Measurements from ENCODE around the gene HIRA.

Gene HIRA

DNA sequence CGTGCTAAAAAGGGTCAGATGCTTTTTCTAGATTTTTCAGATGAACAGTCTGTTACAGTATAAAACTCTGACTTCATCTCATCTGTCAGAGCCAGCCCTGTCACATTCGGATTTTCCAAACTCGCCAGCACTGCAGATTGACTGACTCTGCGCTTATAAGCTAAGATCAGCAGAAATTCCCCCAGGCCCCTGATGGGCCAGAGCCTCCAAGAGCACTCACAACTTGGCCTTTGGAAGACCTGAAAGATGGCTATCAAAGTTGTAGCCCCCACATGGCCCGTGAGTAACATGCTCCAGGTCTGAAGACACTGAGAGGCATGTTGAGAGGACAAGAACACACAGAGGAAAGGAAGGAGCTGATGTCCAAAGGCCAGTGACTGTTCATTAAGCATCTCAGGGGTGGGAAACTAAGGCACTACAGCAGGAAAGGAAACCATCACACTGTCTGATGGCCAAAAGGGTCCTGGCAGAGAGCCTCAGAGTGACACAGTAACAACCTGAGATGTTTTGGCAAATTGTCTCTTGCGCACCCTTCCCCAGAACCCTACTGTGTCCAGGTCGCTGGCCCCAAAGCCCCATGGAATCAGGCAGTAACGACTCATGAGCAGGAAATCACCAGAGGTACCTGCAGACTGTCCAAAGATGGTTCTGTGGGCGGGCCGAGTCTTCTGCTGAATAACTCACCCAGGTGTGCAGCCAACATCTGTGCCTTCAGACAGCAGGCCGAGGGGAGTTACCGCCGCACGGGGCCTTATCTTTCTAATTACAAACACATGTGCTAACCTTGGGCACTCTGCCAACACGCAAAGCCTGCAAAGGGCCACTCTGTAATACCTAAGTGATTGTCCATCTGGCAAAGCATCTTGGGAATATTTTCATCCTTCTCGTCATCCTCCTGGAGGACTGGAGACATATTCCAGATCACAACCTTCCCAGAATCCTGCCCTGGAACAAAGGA lies 23.6 kb downstream of the HIRA start:
- DNase-seq = no peak

DNA sequence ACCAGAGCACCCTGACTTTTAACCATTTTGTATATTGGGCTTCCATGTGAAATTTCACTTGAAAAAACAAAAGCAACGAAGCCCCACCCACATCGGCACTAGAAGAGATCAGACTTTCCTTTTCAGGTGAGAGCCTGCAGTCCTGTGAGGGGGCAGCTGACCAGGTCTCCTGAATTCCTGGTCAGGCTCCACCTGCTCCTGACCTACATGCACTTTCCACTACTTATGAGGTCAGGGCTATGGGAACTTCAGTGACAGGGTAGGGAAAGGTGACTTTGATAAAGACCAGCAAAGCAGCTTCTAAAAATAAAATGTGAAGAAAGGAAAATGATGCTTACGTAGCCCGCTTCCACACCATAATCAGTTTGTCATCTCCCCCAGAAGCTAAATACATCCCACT lies 24.7 kb downstream of the HIRA start:
- DNase-seq = no peak

DNA sequence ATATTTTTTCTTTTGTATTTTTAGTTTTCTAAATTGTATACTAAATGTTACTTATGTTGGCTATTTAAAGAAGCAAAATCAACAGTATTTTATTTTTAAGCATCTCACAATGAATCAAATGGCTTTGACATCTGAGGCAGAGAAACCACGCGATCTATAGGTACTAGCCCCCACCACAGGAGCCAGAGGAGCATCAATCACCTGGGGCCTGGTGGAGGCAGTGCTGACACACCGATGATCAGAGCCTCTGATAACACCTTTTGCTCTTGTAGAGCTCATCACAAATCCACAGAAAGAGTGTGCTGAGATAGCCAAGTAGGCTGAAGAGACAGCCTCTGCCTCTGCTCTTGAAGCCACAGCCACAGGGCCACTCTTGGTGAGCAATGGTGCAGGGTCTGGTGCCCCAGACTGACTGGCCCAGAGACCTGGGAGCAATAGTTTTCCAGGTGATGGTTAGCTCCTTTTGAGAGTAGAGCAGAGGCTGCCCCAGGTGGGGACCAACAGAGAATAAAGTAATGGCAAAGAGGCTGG lies 25.2 kb downstream of the HIRA start:
- DNase-seq = no peak

DNA sequence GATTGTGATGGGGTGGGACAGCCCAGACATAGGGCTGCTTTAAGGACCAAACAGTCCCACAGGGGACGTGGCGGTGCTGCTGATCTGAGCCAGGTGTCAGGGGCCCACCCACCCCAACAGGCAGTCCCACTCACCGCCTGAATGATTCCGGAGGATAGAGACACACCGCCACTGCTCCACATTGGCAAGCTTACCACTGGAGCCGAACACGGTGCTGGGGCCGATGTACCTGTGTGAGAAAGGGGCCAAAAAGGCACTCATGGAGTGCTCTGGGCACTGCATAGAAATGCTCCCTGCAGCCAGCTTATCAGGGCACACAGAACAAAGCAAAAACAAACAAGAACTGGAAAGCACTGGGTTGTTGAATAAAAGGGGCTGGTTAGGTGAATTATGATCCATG lies 25.9 kb downstream of the HIRA start:
- no peak for DNase-seq

DNA sequence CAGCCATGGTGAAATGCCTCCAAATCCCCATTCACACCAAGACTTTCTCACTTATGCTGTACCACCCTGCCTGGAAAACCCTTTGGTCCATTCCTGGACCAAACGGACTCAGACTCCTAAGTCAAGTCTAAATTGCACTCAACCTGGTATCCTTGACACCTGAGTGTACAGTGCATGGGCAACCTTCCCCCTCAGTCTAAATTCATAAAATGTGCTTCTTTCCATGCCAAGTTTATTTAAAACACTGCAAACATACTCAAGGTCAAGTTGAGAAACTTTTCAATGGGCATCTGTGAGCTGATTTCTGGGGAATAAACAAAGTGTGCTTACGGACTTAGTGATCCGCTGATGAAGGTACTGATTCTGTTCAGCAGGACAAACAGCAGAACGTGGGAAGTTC lies 26.4 kb downstream of the HIRA start:
- no peak for DNase-seq

DNA sequence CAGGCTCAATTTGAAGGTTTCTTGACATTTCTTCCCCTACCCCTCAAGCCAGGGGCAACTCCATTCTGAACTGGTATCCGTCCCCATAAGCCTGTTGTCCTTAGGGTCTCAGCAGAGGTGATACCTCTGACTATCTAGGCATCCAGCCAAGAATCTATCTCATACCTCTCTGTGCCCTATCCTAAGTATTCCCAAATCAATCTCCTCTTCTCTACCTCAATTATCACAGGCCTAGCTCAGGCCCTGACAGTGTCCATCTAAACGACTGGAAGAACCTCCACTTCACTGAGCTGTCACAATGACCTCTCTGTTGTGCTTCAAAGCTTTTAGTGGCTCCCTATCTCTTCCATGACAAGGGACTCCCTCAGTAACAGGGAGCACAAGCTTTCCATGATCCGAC lies 26.9 kb downstream of the HIRA start:
- DNase-seq = no peak

DNA sequence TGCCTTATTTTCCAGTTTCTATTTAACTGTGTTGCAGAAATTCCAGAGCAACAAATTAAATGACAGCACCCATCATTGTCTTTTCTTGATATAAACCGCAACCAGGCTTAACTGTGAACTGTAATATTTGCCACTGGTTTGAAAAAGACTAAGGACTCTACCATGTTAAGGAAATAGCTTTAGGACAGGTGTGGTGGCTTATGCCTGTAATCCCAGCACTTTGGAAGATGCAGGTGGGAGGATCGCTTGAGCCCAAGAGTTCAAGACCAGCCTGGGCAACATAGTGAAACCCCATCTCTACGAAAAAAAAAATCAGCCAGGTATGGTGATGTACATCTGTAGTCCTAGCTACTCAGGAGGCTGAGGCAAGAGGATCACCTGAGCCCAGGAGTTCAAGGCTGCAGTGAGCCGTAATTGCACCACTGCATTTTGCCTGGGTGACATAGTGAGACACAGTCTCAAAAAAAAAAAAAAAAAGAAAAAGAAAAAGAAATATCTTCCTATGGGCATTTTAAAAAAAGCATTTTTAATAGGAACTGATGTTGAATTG lies 28.8 kb downstream of the HIRA start:
- DNase-seq = no peak

DNA sequence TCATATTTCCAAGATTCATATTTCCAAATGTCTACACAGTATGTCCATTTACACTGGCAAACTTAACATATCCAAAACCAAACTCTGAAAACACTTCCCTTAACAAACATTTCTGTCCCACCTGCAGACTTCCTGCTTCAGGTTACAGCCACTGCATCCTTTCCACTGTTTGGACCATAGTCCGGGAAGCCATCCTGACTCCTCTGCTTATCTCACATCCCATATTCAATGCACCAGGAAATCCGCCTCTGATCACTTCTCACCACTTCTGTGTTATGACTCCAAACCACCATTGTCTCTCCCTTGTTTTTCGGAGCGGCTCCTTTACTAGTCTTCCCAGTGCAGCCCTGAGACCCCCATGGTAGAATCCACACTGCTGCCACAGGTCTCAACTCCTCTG lies 30.1 kb downstream of the HIRA start:
- DNase-seq = no peak

DNA sequence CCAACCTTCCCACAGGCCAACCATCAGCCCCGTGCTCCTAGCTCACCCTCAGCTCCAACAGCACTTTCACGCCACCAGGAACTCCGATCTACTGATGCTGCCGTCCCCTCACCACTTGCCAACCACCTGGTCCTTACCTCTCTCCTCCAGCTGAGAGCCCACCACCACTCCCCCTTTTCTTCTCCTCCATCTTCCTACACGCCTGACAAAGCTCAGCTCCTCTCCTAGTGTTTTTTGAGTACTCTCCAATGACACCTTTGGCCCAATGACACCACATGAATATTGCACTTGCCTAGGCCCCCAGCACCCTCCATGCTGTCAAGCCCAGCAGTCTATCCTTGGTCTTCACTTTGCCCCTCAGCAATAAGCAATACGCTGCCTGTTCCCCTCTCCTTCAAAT lies 30.7 kb downstream of the HIRA start:
- no peak for DNase-seq

DNA sequence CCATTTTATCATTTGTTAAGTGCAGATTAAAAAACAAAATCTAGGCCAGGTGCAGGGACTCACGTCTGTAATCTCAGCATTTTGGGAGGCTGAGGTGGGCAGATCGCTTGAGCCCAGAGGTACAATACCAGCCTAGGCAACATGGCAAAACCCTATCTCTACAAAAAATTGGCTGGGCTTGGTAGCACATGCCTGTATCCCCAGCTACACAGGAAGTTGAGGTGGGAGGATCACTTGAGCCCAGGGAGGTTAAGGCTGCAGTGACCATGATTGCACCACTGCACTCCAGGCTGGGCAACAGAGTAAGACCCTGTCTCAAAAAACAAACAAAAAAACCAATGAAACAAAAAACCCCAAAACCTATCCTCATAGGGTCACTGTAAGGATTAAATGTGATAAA lies 32.9 kb downstream of the HIRA start:
- DNase-seq = no peak

DNA sequence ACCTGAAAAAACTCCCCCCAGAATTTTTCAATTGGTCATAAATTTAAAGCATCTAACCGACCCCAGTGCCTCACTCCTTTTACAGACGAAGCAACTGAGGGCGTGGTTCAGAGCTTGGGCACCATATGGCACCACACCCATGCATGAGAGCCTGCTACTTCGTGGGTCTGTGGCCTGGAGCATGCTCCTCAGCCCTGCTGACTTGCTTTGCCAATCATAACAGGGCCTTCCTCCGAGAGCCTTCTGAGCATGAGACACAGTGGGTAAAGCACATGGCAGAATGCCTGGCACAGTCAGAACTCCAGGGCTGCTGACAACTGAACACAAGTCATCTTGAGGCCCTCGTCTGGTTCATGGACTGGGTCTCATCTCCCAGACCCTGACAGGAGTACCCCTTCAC lies 33.3 kb downstream of the HIRA start:
- no peak for DNase-seq

DNA sequence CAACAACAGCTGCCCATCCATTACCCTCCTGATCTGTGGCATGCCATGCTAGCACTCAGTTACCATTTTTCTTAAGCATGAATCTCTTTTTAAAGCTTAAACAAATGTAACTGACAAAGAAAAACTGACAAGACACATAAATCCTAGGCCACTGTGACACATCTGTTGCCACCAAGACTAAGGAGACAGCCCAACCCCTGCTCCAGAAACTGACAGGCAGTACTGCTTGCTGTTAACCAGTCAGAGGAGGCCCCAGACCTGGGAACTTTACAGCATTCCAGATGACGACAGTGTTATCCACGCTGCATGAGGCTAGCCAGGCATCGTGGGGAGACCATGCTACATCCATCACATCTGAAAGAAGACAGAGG lies 33.8 kb downstream of the HIRA start:
- no peak for DNase-seq

DNA sequence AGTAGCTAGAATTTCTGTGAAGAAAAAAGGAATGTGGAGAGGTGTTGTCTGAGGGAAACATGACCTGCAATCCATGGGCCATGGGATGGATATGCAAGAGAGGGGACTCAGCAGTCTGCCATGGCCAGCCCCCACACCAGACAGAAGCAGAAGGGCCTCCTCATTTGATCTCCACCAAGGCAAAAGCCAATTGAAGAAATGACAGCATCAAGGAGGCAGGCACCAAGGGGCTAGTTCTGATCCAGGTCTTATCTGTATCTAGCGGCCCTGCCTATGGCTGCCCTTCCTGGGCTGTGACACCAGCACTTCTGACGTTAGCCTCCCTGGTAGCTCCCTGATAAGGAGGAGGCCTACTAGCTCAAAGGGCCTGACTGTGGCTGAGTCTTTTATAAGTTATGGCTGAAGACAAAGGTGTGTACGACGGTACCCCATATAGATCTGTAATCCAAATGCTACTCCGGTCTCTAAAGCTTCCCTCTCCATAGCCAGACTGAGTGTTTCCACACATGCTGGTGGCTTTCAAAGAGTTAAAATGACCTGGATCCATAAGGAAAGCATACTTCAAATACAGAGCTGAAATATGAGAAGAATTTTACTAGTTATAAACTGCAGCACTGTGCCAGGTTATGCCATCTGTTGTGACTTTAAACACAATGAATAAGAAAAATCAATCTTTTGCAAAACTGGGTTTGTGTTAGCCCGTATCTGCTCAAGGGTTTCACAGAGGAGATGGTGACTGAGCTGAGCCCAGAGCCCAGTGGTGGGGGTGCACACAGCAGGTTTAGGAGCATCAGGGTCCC lies 34.4 kb downstream of the HIRA start:
- no peak for DNase-seq

DNA sequence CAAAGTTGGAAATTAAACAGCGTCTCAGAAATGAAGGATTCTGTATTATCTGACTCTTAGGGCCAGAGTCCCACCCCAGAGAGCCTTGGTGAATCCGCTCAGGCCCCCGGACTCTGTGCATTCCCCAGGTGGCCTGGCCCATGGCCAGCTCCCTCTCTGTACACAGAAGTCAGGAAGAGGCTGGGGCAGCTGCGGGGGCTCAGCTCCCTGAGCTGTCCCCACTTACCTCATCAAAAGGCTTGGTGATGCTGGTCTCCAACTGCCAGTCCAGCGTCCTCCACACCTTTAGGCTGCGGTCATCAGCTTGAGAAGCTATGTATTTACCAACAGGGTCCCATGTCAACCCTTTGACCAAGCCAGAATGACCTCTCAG lies 35.0 kb downstream of the HIRA start:
- DNase-seq = no peak

DNA sequence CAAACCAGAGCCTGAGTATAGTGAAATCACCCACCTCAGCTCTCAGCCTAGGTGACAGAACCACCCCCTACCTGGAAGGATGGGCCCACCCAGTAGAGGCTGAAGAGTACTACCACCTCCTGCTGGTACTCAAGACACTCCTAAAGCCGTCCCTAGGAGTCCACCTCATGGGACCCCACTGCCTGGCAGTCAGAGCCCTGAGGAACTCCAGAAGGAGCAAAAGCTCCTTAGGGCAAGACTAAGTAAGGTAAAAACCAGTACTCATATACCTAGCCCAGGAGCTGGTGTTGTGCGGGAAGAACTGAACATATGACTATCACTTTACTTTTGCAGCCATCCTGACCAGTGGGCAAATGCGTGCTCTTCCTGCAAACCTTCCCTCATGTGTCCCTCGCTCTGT lies 36.3 kb downstream of the HIRA start:
- no peak for DNase-seq

DNA sequence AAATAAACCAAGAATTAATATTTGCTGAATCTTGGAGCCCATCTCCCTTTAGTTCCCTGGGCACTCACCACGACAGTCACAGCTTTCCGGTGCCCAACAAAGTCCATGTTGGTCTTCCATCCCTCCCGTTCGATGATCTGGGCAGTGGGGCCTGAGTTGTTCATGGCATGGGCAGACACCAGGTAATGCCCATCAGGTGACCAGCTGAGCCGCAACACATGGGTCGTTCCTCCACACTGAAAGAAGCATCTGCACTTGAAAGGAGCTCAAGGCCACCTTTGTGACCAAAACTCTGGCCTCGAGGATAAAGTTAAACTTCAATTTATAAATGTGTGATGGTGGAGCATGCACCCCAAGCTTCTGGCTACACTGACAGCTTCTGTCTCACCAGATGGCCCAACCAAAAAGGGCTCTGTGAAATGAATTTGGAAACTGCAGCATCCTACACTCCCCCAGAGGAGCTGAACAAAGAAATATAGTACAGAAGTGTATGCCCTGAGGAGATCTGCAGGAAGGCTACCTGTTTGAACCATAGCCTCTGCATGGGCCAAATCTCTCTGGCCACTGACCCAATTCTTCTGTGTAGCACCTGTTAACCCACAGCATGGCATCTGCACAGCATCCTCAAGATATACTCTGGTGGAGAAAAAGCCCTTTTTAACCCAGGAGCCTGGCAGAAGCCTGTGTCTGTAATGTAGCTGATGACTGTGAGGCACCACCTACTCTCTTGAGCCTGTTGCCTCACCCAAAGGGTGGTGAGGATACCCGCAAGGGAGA lies 37.1 kb downstream of the HIRA start:
- DNase-seq = no peak

DNA sequence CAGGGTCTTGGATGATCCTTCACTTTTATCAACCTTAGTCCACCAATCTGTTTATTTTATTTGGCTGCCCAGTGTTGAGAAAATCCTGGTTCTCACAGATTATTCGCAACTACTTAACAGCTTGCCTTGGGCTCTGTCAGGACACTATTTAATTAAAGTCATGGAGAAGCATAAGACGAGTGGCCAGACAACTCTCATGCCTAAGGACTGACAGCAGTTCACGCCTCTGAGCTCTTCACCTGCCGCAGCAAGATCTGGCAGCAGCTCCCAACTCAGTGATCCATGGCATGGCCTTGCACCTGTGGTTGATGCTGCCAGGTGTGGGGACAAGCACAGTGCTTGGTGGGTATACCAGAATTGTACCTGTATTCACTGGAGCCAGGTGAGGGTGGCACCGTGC lies 37.8 kb downstream of the HIRA start:
- DNase-seq = no peak

DNA sequence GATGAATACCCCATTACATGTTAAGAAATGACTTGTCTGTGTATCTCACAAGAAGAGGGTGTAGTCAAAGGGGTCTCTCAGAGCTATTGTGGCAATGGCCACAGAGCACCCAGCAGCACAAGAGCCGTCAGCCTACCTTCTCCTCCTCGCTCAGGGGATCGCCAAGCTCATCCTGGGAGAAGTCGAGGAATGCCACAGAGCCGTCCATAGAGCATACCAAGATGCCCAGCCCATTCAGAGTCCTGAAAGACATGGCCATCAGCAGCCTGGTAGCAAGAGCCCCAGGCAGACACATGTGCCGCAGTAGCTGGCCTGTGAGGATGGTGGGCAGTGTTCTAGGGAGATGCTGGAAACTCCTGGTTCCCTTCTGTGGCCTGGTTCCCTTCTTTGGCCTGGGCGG lies 44.0 kb downstream of the HIRA start:
- DNase-seq = no peak

DNA sequence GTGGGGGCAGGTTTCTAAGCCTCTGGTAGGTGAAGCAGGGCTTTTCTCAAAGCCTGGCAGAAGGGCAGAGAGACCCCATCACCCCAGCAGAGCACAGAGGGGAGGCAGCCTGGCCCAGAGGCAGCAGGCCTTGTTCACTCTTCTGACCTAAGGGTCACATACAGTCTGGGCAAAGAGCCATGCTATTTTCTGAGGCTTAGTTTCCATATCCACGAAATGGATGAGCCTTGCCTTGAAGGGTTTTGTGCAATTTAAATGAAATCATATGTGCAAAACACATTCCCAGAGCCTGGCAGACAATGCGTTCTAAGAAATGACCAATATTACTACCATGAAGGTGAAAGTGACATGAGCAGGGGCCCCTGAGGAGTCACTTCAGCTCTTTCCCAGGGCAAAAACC lies 44.5 kb downstream of the HIRA start:
- DNase-seq = no peak

DNA sequence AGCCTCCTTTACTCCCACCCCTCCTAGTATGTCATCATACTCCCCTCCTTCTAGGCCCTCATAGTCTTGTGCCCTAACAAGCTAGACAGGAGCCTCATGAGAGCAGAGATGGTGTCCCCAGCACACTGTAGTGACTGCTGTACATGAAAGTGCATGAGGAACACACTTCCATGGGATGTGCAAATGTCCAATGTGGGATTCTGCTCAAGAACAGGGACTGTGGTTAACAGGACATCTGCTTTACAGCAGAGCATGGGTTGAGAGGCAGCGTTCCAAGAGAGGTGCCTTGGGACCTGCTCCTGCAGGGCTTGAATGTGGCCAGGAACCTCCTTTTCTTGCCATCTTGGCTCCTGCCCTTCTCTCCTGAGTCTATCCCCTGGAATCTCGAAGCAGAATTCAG lies 45.3 kb downstream of the HIRA start:
- no peak for DNase-seq

DNA sequence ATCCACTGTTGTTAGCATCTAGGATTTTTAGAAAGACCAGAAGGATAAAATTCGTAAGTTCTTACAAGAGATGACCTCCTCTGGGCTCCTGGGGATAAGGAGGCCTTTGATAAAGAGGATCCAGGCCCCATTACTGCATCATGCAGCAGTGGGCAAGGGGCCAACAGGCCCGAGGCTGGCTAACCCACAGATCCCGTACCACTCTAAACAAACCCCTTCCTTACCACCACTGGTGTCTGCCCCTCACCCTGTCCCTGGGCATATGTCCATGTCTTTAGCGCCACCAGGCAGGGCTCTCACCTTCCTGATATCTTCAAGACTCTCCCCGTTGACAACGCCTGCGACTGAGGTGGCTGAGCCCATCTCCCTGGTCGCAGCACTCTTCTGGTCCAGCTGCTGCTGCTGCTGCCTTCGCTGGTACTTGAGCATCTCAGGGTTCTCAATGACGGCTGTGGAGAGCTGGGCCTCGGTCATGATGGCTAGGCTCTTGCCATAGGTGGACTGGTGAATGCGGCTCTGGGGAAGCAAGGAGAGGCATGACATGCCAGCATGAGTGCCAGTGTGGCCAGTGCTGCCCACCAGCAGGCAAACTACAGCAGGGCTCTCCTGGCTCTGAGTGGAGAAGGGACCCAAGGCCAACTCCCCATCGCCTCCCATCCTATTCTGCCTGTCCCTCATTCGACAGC lies 46.2 kb downstream of the HIRA start:
- DNase-seq = no peak

DNA sequence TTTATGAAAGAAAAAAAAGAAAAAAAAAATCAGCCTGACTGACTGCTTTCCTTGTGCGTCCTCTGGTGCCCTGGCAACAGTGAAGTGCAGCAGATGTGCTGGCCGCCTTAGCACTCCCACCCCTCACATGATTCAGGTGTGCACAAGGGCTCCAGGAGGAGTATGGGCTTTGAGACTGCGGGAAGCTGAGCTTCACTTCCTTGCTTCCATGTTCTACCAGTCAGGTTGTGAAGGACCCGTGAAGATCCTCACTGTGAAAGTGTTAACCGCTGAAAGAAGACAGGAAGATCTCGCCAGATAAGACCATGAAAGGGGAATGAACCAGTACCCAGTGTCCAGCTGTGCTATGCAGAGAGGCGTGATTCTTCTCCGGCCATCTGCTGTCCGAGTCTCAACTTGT lies 48.2 kb downstream of the HIRA start:
- no peak for DNase-seq
